GM12891 (cell line): Measurements from ENCODE around the gene RPP25L.

ENCODE experiments used
- POLR2A ChIP-seq: IDR thresholded peaks from 2 replicates; pipeline ENCODE4 v1.6.1; 2011; ENCODE audit warnings: low read depth, low read length, control low read depth
- POLR2AphosphoS5 ChIP-seq: IDR thresholded peaks from 2 replicates; pipeline ENCODE4 v1.6.1; 2011; ENCODE audit warnings: low read depth, low read length, control low read depth
- POU2F2 ChIP-seq: IDR thresholded peaks from 2 replicates; pipeline ENCODE4 v1.6.1; 2011; ENCODE audit warnings: low read depth, mild to moderate bottlenecking, control low read depth, low read length, moderate library complexity
- SPI1 ChIP-seq: IDR thresholded peaks from 2 replicates; pipeline ENCODE4 v1.6.1; 2011; ENCODE audit warnings: low read depth, low read length, control low read depth
- TAF1 ChIP-seq: IDR thresholded peaks from 2 replicates; pipeline ENCODE4 v1.6.1; 2011; ENCODE audit warnings: low read depth, low read length, control low read depth

DNA sequence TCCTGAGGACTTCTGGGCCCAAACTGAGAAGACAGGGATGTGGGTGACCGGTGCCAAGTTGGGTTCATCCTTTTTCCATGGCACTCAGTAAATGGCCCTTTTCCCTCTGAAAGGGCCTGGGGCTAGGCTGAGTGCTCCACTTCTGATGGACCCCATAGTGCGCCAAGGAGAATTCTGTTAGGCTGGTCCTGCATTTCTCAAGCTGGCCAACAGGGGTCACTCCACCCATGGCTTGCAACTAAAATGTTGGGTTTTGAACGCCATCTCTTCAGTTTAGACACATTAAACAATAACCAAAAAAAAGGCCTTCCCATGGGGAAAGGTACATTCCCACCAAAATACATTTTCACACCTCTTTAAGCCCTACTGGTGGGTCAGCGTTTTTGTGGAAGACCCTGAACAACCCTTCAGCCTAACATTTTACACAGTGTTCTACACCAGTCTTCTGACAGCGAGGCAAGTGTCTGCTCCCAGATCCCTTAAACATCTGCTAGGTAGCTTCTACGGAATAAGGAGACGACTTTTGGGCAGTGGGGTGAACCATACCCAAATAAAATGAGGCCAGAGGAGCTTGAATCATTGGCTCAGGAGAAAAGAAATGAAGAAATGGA is 49.7 kb downstream of the RPP25L start:
- no peak for TF ChIP-seq POLR2AphosphoS5
- TF ChIP-seq POLR2A: no peak
- no peak for TF ChIP-seq POU2F2
- TF ChIP-seq TAF1: no peak
- no peak for TF ChIP-seq SPI1
